ENCODE measurements around the gene HOXC9.

GRCh38 chr12:53951577-53952334, 48.2 kb upstream of the HOXC9 start:
- TF ChIP-seq CTCF (IDR thresholded peaks at IDR 0.05 in 2 of 3, conservative IDR thresholded peaks at IDR 0.05 in 1 of 3; ENCODE audit: insufficient read depth in 2 of 3, low read depth in 1 of 3, low read length in 3 of 3) = no peak
- no peak for TF ChIP-seq DEAF1 (CRISPR knock-in tag; IDR thresholded peaks at IDR 0.05)
- no peak for TF ChIP-seq MAFF (IDR thresholded peaks at IDR 0.05; ENCODE audit: low read length)
- TF ChIP-seq POLR2AphosphoS5 (IDR thresholded peaks at IDR 0.05; ENCODE audit: control insufficient read depth, insufficient read depth, low read depth, low read length) = no peak
- no peak for TF ChIP-seq NFRKB (IDR thresholded peaks at IDR 0.05; ENCODE audit: low read depth)
- TF ChIP-seq TCF7L2 (IDR thresholded peaks at IDR 0.05; ENCODE audit: low read depth, low read length) = no peak
- TF ChIP-seq FOXJ2 (tag; IDR thresholded peaks at IDR 0.05) = no peak
